GM19025 (cell line): Measurements from ENCODE around the gene PEX14.

Source experiments
- ATAC-seq: cut with Tn5 transposase; IDR thresholded peaks from one replicate; pipeline ENCODE4 v1.9.1; 2021; ENCODE audit warnings: mild to moderate bottlenecking, low read depth, moderate library complexity; ENCODE audit not compliant: unreplicated experiment

PEX14 gene

DNA sequence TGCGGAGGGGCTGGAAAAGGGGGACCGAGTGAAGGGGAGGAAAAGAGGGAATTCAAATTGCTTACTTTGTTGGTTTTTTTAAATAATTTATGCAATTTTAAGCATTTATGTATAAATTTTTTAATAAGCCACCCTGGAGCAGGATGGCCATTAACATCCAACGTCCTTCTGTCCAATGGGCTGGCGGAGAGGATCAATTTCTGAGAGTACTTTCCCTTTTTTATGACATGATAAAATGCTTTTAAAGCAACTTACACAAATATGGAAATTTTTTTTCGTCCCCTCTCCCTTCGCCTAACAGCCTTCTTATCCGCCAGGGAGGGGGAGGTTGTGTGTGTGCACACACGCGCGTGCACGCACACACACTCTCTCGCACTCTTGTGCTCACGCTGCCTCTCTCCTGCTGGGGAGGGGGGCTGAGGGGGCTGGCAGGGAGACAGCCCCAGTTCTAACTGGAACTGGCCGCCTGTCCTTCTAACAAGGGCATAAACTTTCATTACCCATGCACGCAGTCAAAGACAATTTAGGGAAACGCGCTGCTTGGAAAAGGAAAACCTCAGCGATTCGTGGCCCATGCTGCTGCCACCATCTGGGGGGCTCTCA lies 198.5 kb downstream of the PEX14 start:
- ATAC-seq = no peak

DNA sequence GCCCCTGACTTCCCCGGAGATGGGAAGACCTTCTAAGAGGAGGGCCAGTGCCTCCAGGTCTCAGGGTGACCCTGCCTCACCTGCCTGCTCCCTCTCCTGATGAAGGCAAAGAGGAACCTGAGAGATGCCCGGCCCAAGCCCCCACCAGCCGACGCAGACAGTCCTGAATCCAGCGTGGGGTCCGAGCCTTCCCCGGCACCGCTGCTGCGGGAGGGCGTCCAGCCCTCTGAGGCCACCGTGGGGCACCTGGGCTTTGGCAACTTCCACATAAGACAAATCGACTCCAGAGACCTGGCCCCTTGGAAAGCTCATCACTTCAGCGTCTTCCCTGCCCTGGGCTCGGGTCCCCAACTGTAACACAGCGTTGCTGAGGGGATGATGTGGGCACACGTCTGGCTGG lies 199.5 kb downstream of the PEX14 start:
- no peak for ATAC-seq

DNA sequence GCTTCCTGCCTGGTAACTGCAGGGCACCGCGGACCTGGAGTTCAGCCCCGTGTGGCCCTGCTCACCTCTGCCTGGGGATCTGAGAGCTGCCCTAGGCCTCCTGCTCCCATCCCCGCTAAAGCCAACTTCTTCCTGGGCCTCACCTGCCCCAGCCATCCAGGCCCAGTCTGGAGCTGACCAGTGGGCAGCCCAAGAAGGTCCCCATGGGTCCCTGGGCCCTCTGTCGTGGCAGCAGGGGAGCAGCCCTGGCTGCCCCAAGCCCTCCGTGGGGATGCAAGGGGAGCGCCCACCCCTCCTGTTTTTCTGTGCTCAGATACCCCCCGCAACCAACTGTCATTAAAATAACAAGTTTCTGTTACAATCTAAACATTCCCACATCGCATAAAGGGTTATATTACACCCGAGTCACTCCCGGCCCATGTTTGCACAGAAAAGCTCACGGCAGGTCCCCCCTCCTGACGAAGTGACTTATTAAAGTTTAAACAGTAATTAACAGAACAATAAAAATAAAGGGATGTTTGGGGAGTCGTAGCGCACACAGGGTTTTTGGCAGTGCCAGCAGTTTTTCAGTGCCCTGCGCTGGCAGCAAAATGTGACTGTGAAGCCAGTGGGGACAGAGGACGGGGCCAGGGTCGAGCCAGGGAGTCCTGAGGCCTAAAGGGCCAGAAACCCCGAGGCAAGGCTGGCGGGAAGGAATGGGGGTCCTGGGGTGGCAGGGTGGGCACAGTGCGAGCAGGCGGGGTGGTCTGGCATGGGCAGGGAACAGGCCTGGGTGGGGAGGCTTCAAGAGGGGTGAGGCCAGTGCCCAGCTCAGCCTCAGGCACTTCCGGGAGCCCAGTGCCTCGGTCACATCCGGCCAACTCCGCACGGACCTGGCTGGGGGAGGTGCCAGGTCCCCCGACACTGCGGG lies 200.2 kb downstream of the PEX14 start:
- ATAC-seq = no peak

DNA sequence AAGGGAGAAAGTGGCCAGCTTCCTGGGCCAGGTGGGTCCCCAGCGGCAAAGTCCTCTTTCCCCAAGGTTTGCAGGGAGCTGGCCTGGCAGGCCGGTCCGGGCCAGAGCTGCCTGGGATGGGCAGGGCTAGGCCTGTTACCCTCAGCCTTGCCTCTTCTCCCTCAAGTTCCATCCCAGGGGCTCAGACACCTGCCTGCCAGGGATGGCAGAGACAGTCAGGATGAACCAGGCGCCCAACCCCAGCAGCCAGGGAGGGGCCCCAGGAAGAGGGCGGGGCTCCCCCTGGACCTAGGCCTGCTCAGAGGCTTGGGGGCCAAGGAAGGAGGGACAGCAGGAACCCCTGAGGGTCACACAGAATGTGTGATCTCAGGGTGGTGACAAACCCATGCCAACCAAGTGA lies 201.1 kb downstream of the PEX14 start:
- no peak for ATAC-seq

DNA sequence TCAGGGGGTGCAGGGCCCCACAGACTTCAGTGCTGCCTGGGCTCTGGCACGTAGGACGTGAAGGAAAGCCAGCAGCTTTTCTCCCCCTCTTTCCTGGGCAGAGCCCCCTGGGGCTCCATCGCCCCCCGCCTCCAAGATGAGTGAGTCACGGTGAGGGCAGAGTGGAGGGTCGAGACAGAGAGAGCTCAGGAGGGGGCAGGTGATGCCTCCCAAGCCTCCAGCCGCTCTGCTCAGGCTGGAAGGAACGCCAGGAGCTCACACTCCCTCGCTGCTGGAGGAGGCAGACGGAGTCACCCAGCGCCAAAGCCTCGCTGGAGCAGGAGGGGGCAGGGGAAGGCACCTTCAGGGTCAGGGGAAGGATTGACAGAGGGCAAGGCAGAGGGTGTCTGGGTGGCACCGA lies 202.2 kb downstream of the PEX14 start:
- ATAC-seq = no peak

DNA sequence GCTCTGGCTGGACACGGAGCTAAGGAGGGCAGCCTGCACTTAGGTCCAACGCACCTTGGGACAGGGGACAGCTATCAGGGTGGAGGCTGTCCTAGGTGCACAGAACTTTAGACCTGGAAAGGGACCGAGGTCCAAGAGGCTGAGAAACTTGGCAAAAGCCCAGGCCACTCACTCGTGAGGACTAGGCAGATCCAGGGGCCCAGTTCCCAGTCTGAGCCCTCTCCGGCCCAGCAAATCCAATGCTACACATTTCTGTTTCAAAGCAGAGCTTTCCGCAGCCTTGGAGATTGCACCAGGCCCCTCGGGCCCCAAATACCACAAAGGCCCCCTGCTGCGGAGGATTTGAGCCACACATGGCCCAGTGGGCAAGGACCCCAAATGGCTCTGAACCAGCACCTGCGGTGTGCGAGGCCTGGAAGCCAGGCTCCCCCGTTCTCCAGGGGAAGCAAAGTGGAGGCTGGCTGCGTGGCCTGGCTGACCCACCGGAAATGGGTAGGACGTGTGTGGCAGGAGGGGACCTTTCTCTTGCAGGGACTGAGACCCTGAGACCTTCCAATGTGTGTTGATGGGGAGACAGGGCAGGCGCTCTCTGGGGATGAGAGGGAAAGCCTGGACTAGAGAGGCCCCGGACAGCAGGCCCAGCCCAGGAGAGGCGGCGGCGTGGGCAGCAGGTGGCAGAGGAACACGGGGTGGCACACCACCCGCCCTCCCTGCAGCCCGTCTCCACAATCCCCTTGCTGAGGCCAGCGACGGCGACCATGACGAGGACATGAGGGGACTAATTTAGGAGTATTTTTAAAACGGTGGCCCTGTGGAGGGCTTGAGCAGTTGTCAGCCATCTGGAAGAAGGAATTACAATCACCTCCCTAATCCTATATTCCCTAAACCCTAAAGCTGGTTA lies 203.0 kb downstream of the PEX14 start:
- ATAC-seq = no peak

DNA sequence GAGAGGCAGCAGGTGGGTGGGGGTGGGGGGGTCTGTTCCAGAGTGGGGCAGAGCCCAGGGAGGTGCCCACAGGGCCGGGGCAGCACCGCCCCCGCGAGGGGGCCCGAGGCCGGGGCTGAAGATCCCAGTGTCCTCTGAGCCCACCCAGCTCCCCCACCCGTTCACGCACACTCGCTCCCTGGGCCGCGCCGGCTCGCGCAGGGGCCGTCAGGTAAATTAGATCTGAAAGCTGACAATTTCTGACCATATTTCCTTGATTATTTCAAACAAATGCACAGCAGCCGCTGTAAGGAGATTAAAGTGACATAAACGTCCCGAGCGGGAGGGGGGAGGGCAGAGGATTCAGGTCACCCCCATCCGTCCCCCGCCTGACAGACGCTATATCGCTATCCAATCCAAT lies 203.7 kb downstream of the PEX14 start:
- ATAC-seq = no peak

DNA sequence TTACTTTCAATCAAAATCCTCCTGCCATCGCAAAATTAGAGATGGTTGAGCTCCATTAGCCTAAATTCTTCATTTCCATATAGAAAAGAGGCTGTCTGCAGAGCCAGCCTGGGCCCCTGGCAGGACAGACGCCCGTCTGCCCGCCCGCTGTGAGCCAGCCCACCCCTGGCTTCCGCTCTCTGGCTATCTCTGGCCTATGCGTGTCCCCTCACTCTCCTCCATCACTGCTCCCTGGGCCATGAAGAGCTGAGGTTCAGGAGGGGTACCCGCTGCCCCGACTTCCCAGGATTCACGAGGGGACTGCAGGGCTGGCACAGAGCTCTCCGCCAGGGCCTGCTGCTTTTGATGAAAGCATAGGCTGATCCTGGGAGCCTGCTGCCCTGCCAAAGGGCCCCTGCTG lies 204.1 kb downstream of the PEX14 start:
- ATAC-seq = no peak

DNA sequence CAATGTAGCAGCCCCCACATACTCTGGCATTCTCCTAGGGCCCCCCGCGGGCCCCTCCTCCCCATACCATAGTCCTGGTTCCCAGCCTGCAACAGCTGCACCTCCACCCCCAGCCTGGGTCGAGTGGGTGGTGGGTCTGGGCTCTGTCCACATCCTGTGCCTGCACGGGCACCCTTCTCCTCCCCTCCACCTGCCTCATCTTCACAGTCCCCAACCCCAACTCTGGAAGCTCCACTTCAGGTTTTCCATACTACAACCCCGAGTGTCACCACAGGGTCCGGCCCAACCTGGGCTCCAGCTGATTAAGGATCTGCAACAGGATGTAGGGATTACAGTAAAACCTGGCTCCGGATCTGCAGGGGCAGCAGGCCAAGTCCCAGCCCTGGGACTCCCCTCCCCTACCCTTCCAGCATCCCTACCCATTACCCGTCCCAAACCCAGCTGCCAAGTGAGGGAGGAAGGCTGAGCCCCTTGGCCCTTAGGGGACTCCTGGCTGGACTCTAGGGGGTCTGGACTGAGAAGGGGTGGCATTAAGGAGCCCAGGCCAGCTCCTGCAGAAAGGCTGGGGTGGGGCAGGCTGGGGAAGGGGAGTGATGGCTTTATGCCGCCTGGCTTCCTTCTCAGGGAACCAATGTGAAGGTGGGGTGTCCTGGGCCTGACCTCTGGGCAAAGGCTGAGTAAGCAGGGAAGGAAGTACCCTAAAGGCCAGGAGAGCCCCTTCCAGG lies 204.9 kb downstream of the PEX14 start:
- ATAC-seq = no peak
